ENCODE results near the gene ACTN4. TPM values are rescaled to one million over a fixed set of nuclear protein-coding genes. Genes with fewer than 3 reads are reported as not detected.

ACTN4 gene
- total and polyA plus RNA-seq, 11 donors, result 100 to 307 (median 149) TPM

DNA sequence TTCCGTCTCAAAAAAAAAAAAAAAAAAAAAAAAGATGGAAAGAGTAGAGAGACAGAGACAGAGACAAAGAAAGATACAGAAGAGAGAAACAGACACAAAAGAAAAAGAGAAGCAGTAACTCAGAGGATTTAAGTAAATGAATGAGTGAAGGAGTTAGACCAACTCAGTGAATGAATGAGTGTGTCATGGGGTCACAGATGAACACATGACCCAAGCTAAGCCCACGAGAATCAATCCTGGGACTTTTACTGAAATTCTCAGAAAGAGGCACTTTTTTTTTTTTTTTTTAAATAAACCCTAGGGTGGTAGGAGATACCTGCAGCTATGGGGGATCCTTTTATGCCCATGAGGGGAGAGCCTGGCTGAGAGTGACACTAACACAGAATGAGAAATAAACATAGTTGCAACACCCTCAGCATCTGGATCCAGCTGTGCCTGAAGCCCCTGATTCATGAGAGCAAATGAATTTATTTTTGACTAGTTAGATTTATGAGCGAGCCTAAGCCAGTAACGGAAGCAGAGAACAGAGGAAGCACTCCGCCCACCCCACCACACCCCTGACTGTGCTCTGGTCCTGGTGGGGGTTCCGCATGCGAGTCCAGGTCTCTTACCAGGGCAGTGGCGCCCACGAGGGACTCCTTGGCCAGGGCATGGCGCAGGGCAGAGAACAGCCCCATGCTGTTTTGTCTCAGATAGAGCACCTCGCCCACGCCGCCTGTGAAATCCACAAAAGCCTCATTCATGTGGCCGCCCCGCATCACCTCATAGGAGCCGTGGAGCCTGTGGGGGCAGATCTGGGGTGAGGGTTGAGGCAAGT lies 92.2 kb downstream of the ACTN4 start:
- H3K4me1 ChIP-seq, result peaks cover 0 to 18% (median 6%) of the 10 kb centered on the region in 12 donors
- H3K36me3 ChIP-seq, result no peaks in the 10 kb centered on the region
- DNase-seq (peak in 1 of 5 donors; percentile 27), ATAC-seq (no peak)
- no peaks in the 10 kb centered on the region for H3K27me3 ChIP-seq
- H3K9me3 ChIP-seq, result no peaks in the 10 kb centered on the region
- intact Hi-C loops (cut with DNase I), result loop anchor here in 2 of 10 donors (10.0 kb wide), 3 partner anchors 65 to 185 kb away; partner anchors contain the start of gene HNRNPL (in 1 of the 2)
- H3K27ac ChIP-seq, result no peak overlapping the region
- H3K4me3 ChIP-seq, result no peak overlapping the region
- TF ChIP-seq POLR2A (IDR thresholded peaks at IDR 0.05), result no peak
- TF ChIP-seq, protein P1, sequence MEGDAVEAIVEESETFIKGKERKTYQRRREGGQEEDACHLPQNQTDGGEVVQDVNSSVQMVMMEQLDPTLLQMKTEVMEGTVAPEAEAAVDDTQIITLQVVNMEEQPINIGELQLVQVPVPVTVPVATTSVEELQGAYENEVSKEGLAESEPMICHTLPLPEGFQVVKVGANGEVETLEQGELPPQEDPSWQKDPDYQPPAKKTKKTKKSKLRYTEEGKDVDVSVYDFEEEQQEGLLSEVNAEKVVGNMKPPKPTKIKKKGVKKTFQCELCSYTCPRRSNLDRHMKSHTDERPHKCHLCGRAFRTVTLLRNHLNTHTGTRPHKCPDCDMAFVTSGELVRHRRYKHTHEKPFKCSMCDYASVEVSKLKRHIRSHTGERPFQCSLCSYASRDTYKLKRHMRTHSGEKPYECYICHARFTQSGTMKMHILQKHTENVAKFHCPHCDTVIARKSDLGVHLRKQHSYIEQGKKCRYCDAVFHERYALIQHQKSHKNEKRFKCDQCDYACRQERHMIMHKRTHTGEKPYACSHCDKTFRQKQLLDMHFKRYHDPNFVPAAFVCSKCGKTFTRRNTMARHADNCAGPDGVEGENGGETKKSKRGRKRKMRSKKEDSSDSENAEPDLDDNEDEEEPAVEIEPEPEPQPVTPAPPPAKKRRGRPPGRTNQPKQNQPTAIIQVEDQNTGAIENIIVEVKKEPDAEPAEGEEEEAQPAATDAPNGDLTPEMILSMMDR (IDR thresholded peaks at IDR 0.05), result no peak
- WGBS, 4 donors, result 80 to 86% (median 85%) methylated on average over 15 to 16 of the region's 16 CpGs

DNA sequence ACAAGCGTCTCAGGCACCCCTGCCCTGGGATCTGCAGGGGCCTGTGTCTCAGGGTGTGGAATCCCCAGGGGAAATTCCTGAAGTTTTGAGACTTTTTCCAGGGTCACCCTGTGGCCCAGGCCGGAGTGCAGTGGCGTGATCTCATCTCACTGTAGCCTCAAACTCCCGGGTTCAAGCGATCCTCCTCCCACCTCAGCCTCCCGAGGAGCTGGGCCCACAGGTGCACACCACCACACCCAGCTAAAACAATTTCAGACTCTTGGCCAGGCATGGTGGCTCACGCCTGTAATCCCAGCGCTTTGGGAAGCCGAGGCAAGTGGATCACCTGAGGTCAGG lies 92.8 kb downstream of the ACTN4 start:
- intact Hi-C loops (cut with DNase I), result no loop called here
- 92 to 97% (median 92%) methylated on average over 8 to 9 of the region's 9 CpGs for WGBS, 4 donors

DNA sequence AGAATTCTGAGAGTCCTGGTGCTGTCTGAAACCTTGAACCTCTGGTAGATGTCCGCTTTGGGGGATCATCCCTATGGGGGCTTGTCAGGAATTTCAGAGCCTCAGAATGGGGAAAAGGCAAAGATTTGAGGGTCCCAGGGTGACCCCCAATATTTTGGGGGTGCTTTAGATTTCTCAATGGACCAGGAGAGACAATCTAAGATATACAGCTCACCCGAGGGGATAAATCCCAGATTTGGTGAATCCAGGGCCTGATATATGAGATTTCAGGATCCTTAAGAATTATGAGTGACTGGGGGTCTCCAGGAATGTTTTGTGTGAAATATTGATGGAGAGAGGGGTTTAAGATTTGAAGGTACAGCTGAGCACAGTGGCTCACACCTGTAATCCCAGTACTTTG lies 93.5 kb downstream of the ACTN4 start:
- DNase-seq, result no peak
- H3K36me3 ChIP-seq, result no peaks in the 10 kb centered on the region
- H3K9me3 ChIP-seq, result no peaks in the 10 kb centered on the region
- no peaks in the 10 kb centered on the region for H3K27me3 ChIP-seq
- intact Hi-C loops (cut with DNase I), result no loop called here
- no peak for ATAC-seq
- H3K4me3 ChIP-seq, result no peak overlapping the region
- peaks cover 0 to 11% (median 4%) of the 10 kb centered on the region in 12 donors for H3K4me1 ChIP-seq
- no peak overlapping the region for H3K27ac ChIP-seq
- 93 to 99% (median 96%) methylated on average over 2 of the region's 2 CpGs for whole genome bisulfite sequencing, 4 donors
- TF ChIP-seq POLR2A (IDR thresholded peaks at IDR 0.05), result no peak
- TF ChIP-seq, protein P1 (IDR thresholded peaks at IDR 0.05), result no peak

More for the DNA sequence above, 92.8 kb downstream of the ACTN4 start:
- no peak for ATAC-seq
- H3K9me3 ChIP-seq, result no peaks in the 10 kb centered on the region
- no peaks in the 10 kb centered on the region for H3K36me3 ChIP-seq
- H3K27me3 ChIP-seq, result no peaks in the 10 kb centered on the region
- H3K4me1 ChIP-seq, result peaks cover 0 to 12% (median 4%) of the 10 kb centered on the region in 12 donors
- no peak overlapping the region for H3K27ac ChIP-seq
- TF ChIP-seq POLR2A (IDR thresholded peaks at IDR 0.05), result no peak
- TF ChIP-seq, protein P1 (IDR thresholded peaks at IDR 0.05), result no peak
- no peak overlapping the region for H3K4me3 ChIP-seq
- no peak for DNase-seq

DNA sequence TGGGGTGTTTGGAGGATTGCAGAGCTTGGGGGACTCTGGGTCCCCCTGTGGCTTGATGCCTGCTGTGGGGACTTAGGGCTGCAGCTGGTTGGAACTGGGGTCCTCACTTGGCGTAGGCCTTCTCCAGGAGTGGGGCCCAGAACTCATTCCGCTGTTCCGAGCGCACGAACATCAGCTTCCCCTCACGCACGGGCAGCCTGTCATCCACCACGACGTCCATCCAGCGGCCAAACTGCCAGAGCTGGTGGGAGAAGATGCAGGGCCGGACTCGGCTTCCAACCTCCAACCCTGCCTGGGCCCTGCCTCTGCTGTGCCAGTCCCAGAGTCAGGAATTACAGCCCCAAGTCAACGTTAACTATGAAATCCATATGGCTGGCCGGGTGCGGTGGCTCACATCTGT lies 94.2 kb downstream of the ACTN4 start:
- peaks cover 0 to 5% (median 0%) of the 10 kb centered on the region in 12 donors for H3K4me1 ChIP-seq
- WGBS, 4 donors, result 95 to 100% (median 96%) methylated on average over 4 to 15 of the region's 15 CpGs
- DNase-seq, result no peak
- H3K27ac ChIP-seq, result no peak overlapping the region
- intact Hi-C loops (cut with DNase I), result no loop called here
- H3K9me3 ChIP-seq, result no peaks in the 10 kb centered on the region
- TF ChIP-seq, protein P1 (IDR thresholded peaks at IDR 0.05), result no peak
- TF ChIP-seq POLR2A (IDR thresholded peaks at IDR 0.05), result no peak
- H3K4me3 ChIP-seq, result no peak overlapping the region
- no peaks in the 10 kb centered on the region for H3K27me3 ChIP-seq
- no peaks in the 10 kb centered on the region for H3K36me3 ChIP-seq
- ATAC-seq, result no peak

All from heart left ventricle (tissue), 16 donors.